HepG2 (cell line): ENCODE measurements around the gene GLOD4. TPM values are rescaled to one million over a fixed set of nuclear protein-coding genes. Genes with fewer than 3 reads are reported as not detected.

Source experiments
- ATAC-seq: fragments of 200-7000 bp; cut with Tn5 transposase; 3 replicates; pipeline ENCODE4 v1.9.1; 2020; ENCODE audit warnings: mild to moderate bottlenecking, moderate library complexity
- BruUV-seq: library from RNA; stranded (reverse); fragments of 400-500 nt; replicated peaks from 2 replicates; lab custom pipeline; 2021; lab: Mats Ljungman, UMichigan
- CTCF ChIA-PET: fragments of 300-600 bp; formaldehyde crosslinking; extraction: SDS; loops from one replicate; lab custom pipeline; 2021; ENCODE audit warnings: low total read pairs, inconsistent platforms, low intra/inter-chr PET ratio; lab: Yijun Ruan, JAX
- POLR2A ChIA-PET: fragments of 350-600 bp; sonication (Branson Sonifier 250); formaldehyde crosslinking; loops from one replicate; lab custom pipeline; 2020; ENCODE audit warnings: antibody characterized with exemption, inconsistent platforms; lab: Yijun Ruan, JAX
- DNase-seq: peaks from one replicate; pipeline ENCODE4 v3.0.0-alpha.2; 2015; ENCODE audit warnings: low spot score
- FAIRE-seq: peaks from 3 replicates; lab custom pipeline; 2011; peaks lifted over from hg19 to GRCh38; lab: Jason Lieb, UNC
- H2AFZ ChIP-seq: one replicate; pipeline ENCODE4 v1.6.1; 2011; ENCODE audit warnings: low read length, inconsistent platforms
- H3K27ac ChIP-seq: fragments of 300-600 bp; 3 replicates; pipeline ENCODE4 v1.8.0; 2011; ENCODE audit warnings: mixed run types, mild to moderate bottlenecking, mixed read lengths, low read length, inconsistent platforms; ENCODE audit not compliant: insufficient read depth; ENCODE audit errors: extremely low read length
- H3K27me3 ChIP-seq, 2 experiments: fragments of 200-600 bp in 1 of 2; 2 replicates in 1 of 2; 3 replicates in 1 of 2; pipeline versions ENCODE4 v1.6.0 to v1.8.0; 2011; ENCODE audit warnings: low read length in 2 of 2, mild to moderate bottlenecking in 2 of 2, moderate library complexity in 2 of 2, inconsistent platforms in 1 of 2; ENCODE audit not compliant: insufficient read depth in 2 of 2, control insufficient read depth in 1 of 2
- H3K36me3 ChIP-seq, 2 experiments: fragments of 200-600 bp in 1 of 2; replicated peaks in 1 of 2; 2 replicates in 1 of 2; 3 replicates in 1 of 2; pipeline versions ENCODE4 v1.5.1 to v1.8.0; 2011; ENCODE audit warnings: low read length in 2 of 2, inconsistent platforms in 1 of 2; ENCODE audit not compliant: insufficient read depth in 2 of 2, control insufficient read depth in 1 of 2
- H3K4me1 ChIP-seq: 2 replicates; pipeline ENCODE4 v1.5.1; 2012; ENCODE audit warnings: low read length, inconsistent platforms; ENCODE audit not compliant: insufficient read depth
- H3K4me2 ChIP-seq: 2 replicates; pipeline ENCODE4 v1.6.0; 2011; ENCODE audit warnings: low read depth, low read length, inconsistent platforms
- H3K4me3 ChIP-seq, 3 experiments: fragments of 200-600 bp in 1 of 3; sonication (generic), shearing (Covaris generic) in 1 of 3; replicated peaks in 1 of 3; 2 replicates each; pipeline ENCODE4 v1.5.1; 2011 to 2016; ENCODE audit warnings: low read length in 3 of 3, inconsistent platforms in 2 of 3, low read depth in 2 of 3, mild to moderate bottlenecking in 2 of 3, control low read depth in 1 of 3, mixed read lengths in 1 of 3; ENCODE audit not compliant: insufficient read depth in 1 of 3
- H3K79me2 ChIP-seq: one replicate; pipeline ENCODE4 v1.6.1; 2011; ENCODE audit warnings: low read length, inconsistent platforms; ENCODE audit not compliant: insufficient read depth
- H3K9ac ChIP-seq: 2 replicates; pipeline ENCODE4 v1.6.0; 2011; ENCODE audit warnings: mild to moderate bottlenecking, low read depth, low read length, inconsistent platforms; ENCODE audit not compliant: insufficient read depth
- H3K9me3 ChIP-seq: 2 replicates; pipeline ENCODE4 v1.5.1; 2012; ENCODE audit warnings: mild to moderate bottlenecking, low read length
- H4K20me1 ChIP-seq: 2 replicates; pipeline ENCODE4 v1.6.0; 2011; ENCODE audit warnings: inconsistent platforms, mild to moderate bottlenecking, low read length, moderate library complexity; ENCODE audit not compliant: insufficient read depth
- ASH2L ChIP-seq: fragments of 300-600, 200-600 bp; sonication (generic); IDR thresholded peaks from 2 replicates; pipeline ENCODE4 v1.7.0; 2017; ENCODE audit warnings: low read depth, mild to moderate bottlenecking, moderate library complexity, mixed read lengths, low read length; ENCODE audit not compliant: insufficient read length
- ATRX ChIP-seq: sonication (generic); formaldehyde crosslinking; IDR thresholded peaks from 2 replicates; pipeline ENCODE4 v1.4.0; 2020; ENCODE audit warnings: missing genetic modification reagents, borderline replicate concordance
- CCAR2 ChIP-seq: fragments of 200-400 bp; formaldehyde crosslinking; optimal IDR thresholded peaks from 2 replicates; pipeline ENCODE3; 2018; ENCODE audit warnings: low read depth, mild to moderate bottlenecking, low read length, moderate library complexity
- CSRNP1 ChIP-seq: sonication (generic); formaldehyde crosslinking; IDR thresholded peaks from 2 replicates; pipeline ENCODE4 v1.8.1; 2023; ENCODE audit warnings: mild to moderate bottlenecking, missing genetic modification reagents
- PPARG ChIP-seq: conservative IDR thresholded peaks from 2 replicates; pipeline ENCODE4 v1.6.1; 2016; ENCODE audit warnings: missing biosample characterization, missing genetic modification reagents
- TEAD2 ChIP-seq: sonication (generic); formaldehyde crosslinking; IDR thresholded peaks from 2 replicates; pipeline ENCODE4 v1.9.0; 2021; ENCODE audit warnings: missing genetic modification reagents
- TERF1 ChIP-seq: sonication (generic); formaldehyde crosslinking; IDR thresholded peaks from 2 replicates; pipeline ENCODE4 v1.8.0; 2022; ENCODE audit warnings: mild to moderate bottlenecking, missing genetic modification reagents, moderate library complexity
- U2AF1 ChIP-seq: fragments of 200-400 bp; formaldehyde crosslinking; optimal IDR thresholded peaks from 2 replicates; pipeline ENCODE3; 2017; ENCODE audit warnings: mild to moderate bottlenecking, low read depth, low read length
- ZKSCAN1 ChIP-seq: fragments of 150-350 bp; IDR thresholded peaks from 2 replicates; pipeline ENCODE4 v1.6.1; 2014; ENCODE audit warnings: low read length
- ZNF224 ChIP-seq: sonication (generic); formaldehyde crosslinking; IDR thresholded peaks from 2 replicates; pipeline ENCODE4 v1.5.0; 2020; ENCODE audit warnings: mild to moderate bottlenecking, missing genetic modification reagents
- ZNF280B ChIP-seq: sonication (generic); formaldehyde crosslinking; IDR thresholded peaks from 2 replicates; pipeline ENCODE4 v1.5.0; 2020; ENCODE audit warnings: missing genetic modification reagents, mild to moderate bottlenecking, borderline replicate concordance
- ZNF607 ChIP-seq: sonication (generic); formaldehyde crosslinking; IDR thresholded peaks from 2 replicates; pipeline ENCODE4 v1.5.1; 2020; ENCODE audit warnings: missing genetic modification reagents, mild to moderate bottlenecking, borderline replicate concordance
- ZNF83 ChIP-seq: sonication (generic); formaldehyde crosslinking; IDR thresholded peaks from 2 replicates; pipeline ENCODE4 v1.4.0; 2020; ENCODE audit warnings: missing genetic modification reagents, mild to moderate bottlenecking, borderline replicate concordance
- WGBS: methylation state at CpG from one replicate; pipeline ENCODE4 v1.1.6; 2017; ENCODE audit warnings: low lambda C conversion rate; 5-methylcytosine and 5-hydroxymethylcytosine counted together
- in situ Hi-C: cut with HindIII; loops from 2 replicates; pipeline ENCODE4 v1.10.0; 2017; ENCODE audit warnings: low pct_unique_long_range_greater_than_20kb; ENCODE audit not compliant: extremely low pct_ligation_motif_present
- intact Hi-C: fragments of 100-400 bp; cut with micrococcal nuclease; formaldehyde crosslinking; loops from one replicate; pipeline ENCODE4 v1.10.0; 2022; ENCODE audit not compliant: unreplicated experiment
- polyA plus RNA-seq, 8 experiments: library from polyadenylated mRNA; depleted of rRNA in 3 of 8; stranded (reverse) in 7 of 8; unstranded in 1 of 8; fragments of >200 nt; fragmentation: Illumina TruSeq in 4 of 8; extraction: Trizol in 4 of 8; gene quantifications; 2 replicates each; pipeline versions ENCODE4 v1.2.1 to v1.2.3, GENCODE V29; 2011 to 2016; ENCODE audit warnings: low read depth in 4 of 8, missing spikeins in 1 of 8, mixed read lengths in 1 of 8; ENCODE audit not compliant: insufficient read depth in 1 of 8
- total RNA-seq, 5 experiments: library from RNA; depleted of rRNA; stranded (reverse); fragments of >200 nt; fragmentation: Illumina TruSeq; extraction: Trizol; gene quantifications; 2 replicates each; pipeline ENCODE4 v1.2.3, GENCODE V29; 2016; ENCODE audit warnings: low read depth in 1 of 5
- TF ChIP-seq, protein P1 (sequence below): sonication (generic); formaldehyde crosslinking; IDR thresholded peaks from 2 replicates; pipeline ENCODE4 v1.5.0; 2020; ENCODE audit warnings: missing genetic modification reagents

GLOD4 gene
- total and polyA plus RNA-seq, 2 of the 13 experiments (the other 11 are each of a cell fraction or from before 2014, with no cell fraction given) = 53.7 to 87.8 TPM

GRCh38 chr17:819251-819650 is 37.2 kb upstream of the GLOD4 start (continued):
- TF ChIP-seq CCAR2 = no peak

GRCh38 chr17:814371-814770 is 32.3 kb upstream of the GLOD4 start:
- Histone ChIP-seq H2AFZ (no peak overlapping the region), H3K27ac (no peak overlapping the region), H3K4me1 (peaks cover 11% of the 10 kb centered on the region), H3K9me3 (no peaks in the 10 kb centered on the region), H3K36me3 (peaks cover 18 to 21% of the 10 kb centered on the region in 2 experiments; a peak in 4 of 5 replicates), H3K4me2 (no peak overlapping the region), H3K27me3 (no peaks in the 10 kb centered on the region), H4K20me1 (no peaks in the 10 kb centered on the region), H3K4me3 (no peak overlapping the region), H3K79me2 (no peaks in the 10 kb centered on the region), H3K9ac (no peak overlapping the region)
- ChIA-PET POLR2A (no interaction called here), CTCF (no interaction called here)
- no peak for ATAC-seq
- no peak for FAIRE-seq
- DNase-seq = no peak
- no TSS peak for BruUV-seq
- WGBS = 94% methylated on average over 15 of the region's 20 CpGs
- in situ Hi-C loops = no loop called here
- no peak for TF ChIP-seq ATRX (CRISPR knock-in tag)
- TF ChIP-seq, protein P1, sequence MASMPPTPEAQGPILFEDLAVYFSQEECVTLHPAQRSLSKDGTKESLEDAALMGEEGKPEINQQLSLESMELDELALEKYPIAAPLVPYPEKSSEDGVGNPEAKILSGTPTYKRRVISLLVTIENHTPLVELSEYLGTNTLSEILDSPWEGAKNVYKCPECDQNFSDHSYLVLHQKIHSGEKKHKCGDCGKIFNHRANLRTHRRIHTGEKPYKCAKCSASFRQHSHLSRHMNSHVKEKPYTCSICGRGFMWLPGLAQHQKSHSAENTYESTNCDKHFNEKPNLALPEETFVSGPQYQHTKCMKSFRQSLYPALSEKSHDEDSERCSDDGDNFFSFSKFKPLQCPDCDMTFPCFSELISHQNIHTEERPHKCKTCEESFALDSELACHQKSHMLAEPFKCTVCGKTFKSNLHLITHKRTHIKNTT (CRISPR knock-in tag) = no peak
- TF ChIP-seq PPARG (CRISPR knock-in tag) = no peak
- TF ChIP-seq ZNF280B = no peak
- TF ChIP-seq ZNF607 (CRISPR knock-in tag) = no peak
- no peak for TF ChIP-seq TEAD2
- TF ChIP-seq TERF1 (CRISPR knock-in tag) = no peak
- no peak for TF ChIP-seq ZNF83
- no peak for TF ChIP-seq CSRNP1
- no peak for TF ChIP-seq ZKSCAN1
- TF ChIP-seq U2AF1 = no peak
- no peak for TF ChIP-seq ZNF224 (CRISPR knock-in tag)
- TF ChIP-seq ASH2L = no peak
- TF ChIP-seq, all 625 proteins: peak for 0
- intact Hi-C loops = no loop called here
